H1 (cell line): Measurements from ENCODE around the gene PRRC2C. TPM values are rescaled to one million over a fixed set of nuclear protein-coding genes. Genes with fewer than 3 reads are reported as not detected.

ENCODE experiments used
- ASH2L ChIP-seq: fragments of 200-600, 300-600 bp; sonication (generic); IDR thresholded peaks from one replicate; pipeline ENCODE4 v1.7.1; 2017; ENCODE audit warnings: low read length
- CTBP2 ChIP-seq: IDR thresholded peaks from 2 replicates; pipeline ENCODE4 v1.7.0; 2011; ENCODE audit warnings: borderline replicate concordance, mild to moderate bottlenecking, moderate library complexity, mixed read lengths, low read length; ENCODE audit not compliant: insufficient read depth, insufficient read length
- JUN ChIP-seq: IDR thresholded peaks from 2 replicates; pipeline ENCODE4 v1.6.1; 2011; ENCODE audit warnings: low read depth, mild to moderate bottlenecking, improper control_type of control experiment, low read length
- KDM5A ChIP-seq: fragments of 200-600 bp; IDR thresholded peaks from 2 replicates; pipeline ENCODE4 v1.7.1; 2012; ENCODE audit warnings: mild to moderate bottlenecking, low read length, inconsistent platforms, mixed read lengths
- POLR2AphosphoS5 ChIP-seq: IDR thresholded peaks from 2 replicates; pipeline ENCODE4 v1.6.1; 2011; ENCODE audit warnings: low read depth, low read length
- POU5F1 ChIP-seq: IDR thresholded peaks from 2 replicates; pipeline ENCODE4 v1.6.1; 2011; ENCODE audit warnings: low read depth, mild to moderate bottlenecking, low read length, moderate library complexity
- SRF ChIP-seq: IDR thresholded peaks from 2 replicates; pipeline ENCODE4 v1.6.1; 2011; ENCODE audit warnings: mild to moderate bottlenecking, low read depth, low read length, moderate library complexity
- polyA plus RNA-seq, 7 experiments: library from polyadenylated mRNA; depleted of rRNA in 3 of 7; stranded (reverse) in 5 of 7; unstranded in 2 of 7; fragments of >200 nt in 5 of 7; fragments of 200-250 nt in 2 of 7; gene quantifications; 1 replicate in 5 of 7; 2 replicates in 1 of 7; 4 replicates in 1 of 7; pipeline versions ENCODE4 v1.2.1 to v1.2.3, GENCODE V29; 2011 to 2013; ENCODE audit warnings: missing spikeins in 2 of 7, mixed read lengths in 2 of 7
- total RNA-seq: library from RNA; stranded (reverse); fragmentation: NEBNext Ultra II Directional; extraction: Animal tissue kit (Norgen Biotek cat#: 25700); gene quantifications from 2 replicates; pipeline ENCODE4 v1.2.1, GENCODE V29; 2021
- TF ChIP-seq, protein P1 (sequence below): fragments of 300-600 bp; sonication (generic); IDR thresholded peaks from 2 replicates; pipeline ENCODE4 v1.7.1; 2012; ENCODE audit warnings: low read length, moderate library complexity, mild to moderate bottlenecking, inconsistent platforms; ENCODE audit not compliant: insufficient replicate concordance
- TF ChIP-seq, protein P2 (sequence below): IDR thresholded peaks from 2 replicates; pipeline ENCODE4 v1.6.1; 2011; ENCODE audit warnings: low read depth, mild to moderate bottlenecking, low read length; ENCODE audit not compliant: insufficient read depth

The PRRC2C gene
- total and polyA plus RNA-seq, 2 of the 8 experiments (the other 6 are each of a cell fraction or from before 2014, with no cell fraction given): 125 to 264 TPM

DNA sequence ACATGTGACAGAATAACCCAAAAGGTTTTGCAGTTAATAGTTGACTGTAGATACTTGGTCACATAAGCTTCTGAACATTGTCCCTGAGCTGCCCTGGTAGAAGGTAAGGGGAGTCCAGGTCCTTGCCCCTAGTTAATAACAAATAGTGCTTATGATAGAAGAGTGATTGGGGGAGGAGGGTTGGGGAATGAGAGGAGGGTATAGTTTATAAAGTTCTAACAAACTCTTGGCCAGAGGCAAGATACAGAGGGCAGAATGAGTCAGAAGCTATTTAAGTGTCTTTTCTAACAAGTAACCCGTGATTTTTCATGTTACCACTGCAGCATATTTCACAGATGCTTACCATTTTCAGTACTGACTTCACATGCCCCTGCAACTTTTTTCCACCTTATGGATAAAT lies 110.0 kb downstream of the PRRC2C start (continued):
- TF ChIP-seq, protein P1, sequence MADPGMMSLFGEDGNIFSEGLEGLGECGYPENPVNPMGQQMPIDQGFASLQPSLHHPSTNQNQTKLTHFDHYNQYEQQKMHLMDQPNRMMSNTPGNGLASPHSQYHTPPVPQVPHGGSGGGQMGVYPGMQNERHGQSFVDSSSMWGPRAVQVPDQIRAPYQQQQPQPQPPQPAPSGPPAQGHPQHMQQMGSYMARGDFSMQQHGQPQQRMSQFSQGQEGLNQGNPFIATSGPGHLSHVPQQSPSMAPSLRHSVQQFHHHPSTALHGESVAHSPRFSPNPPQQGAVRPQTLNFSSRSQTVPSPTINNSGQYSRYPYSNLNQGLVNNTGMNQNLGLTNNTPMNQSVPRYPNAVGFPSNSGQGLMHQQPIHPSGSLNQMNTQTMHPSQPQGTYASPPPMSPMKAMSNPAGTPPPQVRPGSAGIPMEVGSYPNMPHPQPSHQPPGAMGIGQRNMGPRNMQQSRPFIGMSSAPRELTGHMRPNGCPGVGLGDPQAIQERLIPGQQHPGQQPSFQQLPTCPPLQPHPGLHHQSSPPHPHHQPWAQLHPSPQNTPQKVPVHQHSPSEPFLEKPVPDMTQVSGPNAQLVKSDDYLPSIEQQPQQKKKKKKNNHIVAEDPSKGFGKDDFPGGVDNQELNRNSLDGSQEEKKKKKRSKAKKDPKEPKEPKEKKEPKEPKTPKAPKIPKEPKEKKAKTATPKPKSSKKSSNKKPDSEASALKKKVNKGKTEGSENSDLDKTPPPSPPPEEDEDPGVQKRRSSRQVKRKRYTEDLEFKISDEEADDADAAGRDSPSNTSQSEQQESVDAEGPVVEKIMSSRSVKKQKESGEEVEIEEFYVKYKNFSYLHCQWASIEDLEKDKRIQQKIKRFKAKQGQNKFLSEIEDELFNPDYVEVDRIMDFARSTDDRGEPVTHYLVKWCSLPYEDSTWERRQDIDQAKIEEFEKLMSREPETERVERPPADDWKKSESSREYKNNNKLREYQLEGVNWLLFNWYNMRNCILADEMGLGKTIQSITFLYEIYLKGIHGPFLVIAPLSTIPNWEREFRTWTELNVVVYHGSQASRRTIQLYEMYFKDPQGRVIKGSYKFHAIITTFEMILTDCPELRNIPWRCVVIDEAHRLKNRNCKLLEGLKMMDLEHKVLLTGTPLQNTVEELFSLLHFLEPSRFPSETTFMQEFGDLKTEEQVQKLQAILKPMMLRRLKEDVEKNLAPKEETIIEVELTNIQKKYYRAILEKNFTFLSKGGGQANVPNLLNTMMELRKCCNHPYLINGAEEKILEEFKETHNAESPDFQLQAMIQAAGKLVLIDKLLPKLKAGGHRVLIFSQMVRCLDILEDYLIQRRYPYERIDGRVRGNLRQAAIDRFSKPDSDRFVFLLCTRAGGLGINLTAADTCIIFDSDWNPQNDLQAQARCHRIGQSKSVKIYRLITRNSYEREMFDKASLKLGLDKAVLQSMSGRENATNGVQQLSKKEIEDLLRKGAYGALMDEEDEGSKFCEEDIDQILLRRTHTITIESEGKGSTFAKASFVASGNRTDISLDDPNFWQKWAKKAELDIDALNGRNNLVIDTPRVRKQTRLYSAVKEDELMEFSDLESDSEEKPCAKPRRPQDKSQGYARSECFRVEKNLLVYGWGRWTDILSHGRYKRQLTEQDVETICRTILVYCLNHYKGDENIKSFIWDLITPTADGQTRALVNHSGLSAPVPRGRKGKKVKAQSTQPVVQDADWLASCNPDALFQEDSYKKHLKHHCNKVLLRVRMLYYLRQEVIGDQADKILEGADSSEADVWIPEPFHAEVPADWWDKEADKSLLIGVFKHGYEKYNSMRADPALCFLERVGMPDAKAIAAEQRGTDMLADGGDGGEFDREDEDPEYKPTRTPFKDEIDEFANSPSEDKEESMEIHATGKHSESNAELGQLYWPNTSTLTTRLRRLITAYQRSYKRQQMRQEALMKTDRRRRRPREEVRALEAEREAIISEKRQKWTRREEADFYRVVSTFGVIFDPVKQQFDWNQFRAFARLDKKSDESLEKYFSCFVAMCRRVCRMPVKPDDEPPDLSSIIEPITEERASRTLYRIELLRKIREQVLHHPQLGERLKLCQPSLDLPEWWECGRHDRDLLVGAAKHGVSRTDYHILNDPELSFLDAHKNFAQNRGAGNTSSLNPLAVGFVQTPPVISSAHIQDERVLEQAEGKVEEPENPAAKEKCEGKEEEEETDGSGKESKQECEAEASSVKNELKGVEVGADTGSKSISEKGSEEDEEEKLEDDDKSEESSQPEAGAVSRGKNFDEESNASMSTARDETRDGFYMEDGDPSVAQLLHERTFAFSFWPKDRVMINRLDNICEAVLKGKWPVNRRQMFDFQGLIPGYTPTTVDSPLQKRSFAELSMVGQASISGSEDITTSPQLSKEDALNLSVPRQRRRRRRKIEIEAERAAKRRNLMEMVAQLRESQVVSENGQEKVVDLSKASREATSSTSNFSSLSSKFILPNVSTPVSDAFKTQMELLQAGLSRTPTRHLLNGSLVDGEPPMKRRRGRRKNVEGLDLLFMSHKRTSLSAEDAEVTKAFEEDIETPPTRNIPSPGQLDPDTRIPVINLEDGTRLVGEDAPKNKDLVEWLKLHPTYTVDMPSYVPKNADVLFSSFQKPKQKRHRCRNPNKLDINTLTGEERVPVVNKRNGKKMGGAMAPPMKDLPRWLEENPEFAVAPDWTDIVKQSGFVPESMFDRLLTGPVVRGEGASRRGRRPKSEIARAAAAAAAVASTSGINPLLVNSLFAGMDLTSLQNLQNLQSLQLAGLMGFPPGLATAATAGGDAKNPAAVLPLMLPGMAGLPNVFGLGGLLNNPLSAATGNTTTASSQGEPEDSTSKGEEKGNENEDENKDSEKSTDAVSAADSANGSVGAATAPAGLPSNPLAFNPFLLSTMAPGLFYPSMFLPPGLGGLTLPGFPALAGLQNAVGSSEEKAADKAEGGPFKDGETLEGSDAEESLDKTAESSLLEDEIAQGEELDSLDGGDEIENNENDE: no peak
- TF ChIP-seq KDM5A: no peak
- no peak for TF ChIP-seq ASH2L
- TF ChIP-seq SRF: no peak
- TF ChIP-seq, protein P2, sequence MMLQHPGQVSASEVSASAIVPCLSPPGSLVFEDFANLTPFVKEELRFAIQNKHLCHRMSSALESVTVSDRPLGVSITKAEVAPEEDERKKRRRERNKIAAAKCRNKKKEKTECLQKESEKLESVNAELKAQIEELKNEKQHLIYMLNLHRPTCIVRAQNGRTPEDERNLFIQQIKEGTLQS: no peak
- TF ChIP-seq CTBP2: no peak
- TF ChIP-seq JUN: no peak
- TF ChIP-seq POU5F1: no peak
- no peak for TF ChIP-seq POLR2AphosphoS5
